ENCODE data around the gene SNX3.

GRCh38 chr6:108302386-108302785, 41.5 kb upstream of the SNX3 start:
- TF ChIP-seq CTCF (conservative IDR thresholded peaks at IDR 0.05 in 1 of 2, IDR thresholded peaks at IDR 0.05 in 1 of 2; ENCODE audit: extremely low read depth in 1 of 2, insufficient read depth in 1 of 2, low read depth in 1 of 2, low read length in 2 of 2) (no peak), EZH2 (IDR thresholded peaks at IDR 0.05; ENCODE audit: borderline replicate concordance, low read length) (no peak)

All from mammary epithelial cell (primary cell).